Measurements from ENCODE around the gene MAN1A2.

MAN1A2 gene

GRCh38 chr1:117577191-117577885 is 210.1 kb downstream of the MAN1A2 start:
- Histone ChIP-seq H2BK12ac (ENCODE audit: low read length) (no peak overlapping the region), H4K91ac (ENCODE audit: low read depth, low read length) (no peak overlapping the region), H3K4me3 (ENCODE audit: low read depth, low read length) (no peak overlapping the region), H4K12ac (ENCODE audit: low read depth, low read length) (no peak overlapping the region), H3K14ac (ENCODE audit: low read length) (no peak overlapping the region), H2AFZ (ENCODE audit: insufficient read depth, low read length, poor library complexity) (no peak overlapping the region), H3K4ac (ENCODE audit: low read depth, low read length) (no peak overlapping the region), H3K9ac (ENCODE audit: low read length) (no peak overlapping the region), H4K8ac (ENCODE audit: low read depth, low read length) (no peak overlapping the region), H3K18ac (ENCODE audit: low read length) (no peak overlapping the region), H3K9me3 (ENCODE audit: insufficient read depth, low read depth, low read length) (peaks cover 2% of the 10 kb centered on the region), H3K23ac (ENCODE audit: low read length) (no peak overlapping the region), H3K36me3 (ENCODE audit: control insufficient read depth in 1 of 2, insufficient read depth in 2 of 2, low read length in 2 of 2) (no peaks in the 10 kb centered on the region), H3K79me2 (ENCODE audit: control insufficient read depth, insufficient read depth, low read length, poor library complexity) (no peaks in the 10 kb centered on the region), H3K79me1 (ENCODE audit: low read length) (no peaks in the 10 kb centered on the region), H3K27ac (ENCODE audit: low read depth, low read length) (no peak overlapping the region), H2AK5ac (ENCODE audit: low read length) (no peak overlapping the region), H3K4me2 (ENCODE audit: low read length) (no peak overlapping the region), H2BK5ac (ENCODE audit: low read depth, low read length, poor library complexity) (no peak overlapping the region), H3K27me3 (ENCODE audit: insufficient read depth, low read length) (no peaks in the 10 kb centered on the region), H2BK120ac (ENCODE audit: insufficient read depth, low read length, poor library complexity) (no peak overlapping the region), H3K4me1 (ENCODE audit: control insufficient read depth in 1 of 2, insufficient read depth in 2 of 2, low read length in 2 of 2) (no peaks in the 10 kb centered on the region)
- no CpG with 5 or more reads among the region's 2 CpGs for WGBS (ENCODE audit: extremely low coverage, insufficient coverage, insufficient read length)
- DNase-seq: no peak

- Histone ChIP-seq H3K79me2 (ENCODE audit: control insufficient read depth, insufficient read depth, low read length, poor library complexity) (no peaks in the 10 kb centered on the region), H2AFZ (ENCODE audit: insufficient read depth, low read length, poor library complexity) (no peak overlapping the region), H2BK120ac (ENCODE audit: insufficient read depth, low read length, poor library complexity) (no peak overlapping the region), H3K79me1 (ENCODE audit: low read length) (no peaks in the 10 kb centered on the region), H3K14ac (ENCODE audit: low read length) (no peak overlapping the region), H3K18ac (ENCODE audit: low read length) (no peak overlapping the region), H3K4me2 (ENCODE audit: low read length) (no peak overlapping the region), H2BK5ac (ENCODE audit: low read depth, low read length, poor library complexity) (no peak overlapping the region), H3K9me3 (ENCODE audit: insufficient read depth, low read depth, low read length) (peaks cover 2% of the 10 kb centered on the region), H2AK5ac (ENCODE audit: low read length) (no peak overlapping the region), H2BK12ac (ENCODE audit: low read length) (no peak overlapping the region), H4K8ac (ENCODE audit: low read depth, low read length) (no peak overlapping the region), H3K4me1 (ENCODE audit: control insufficient read depth in 1 of 2, insufficient read depth in 2 of 2, low read length in 2 of 2) (no peaks in the 10 kb centered on the region), H3K4ac (ENCODE audit: low read depth, low read length) (no peak overlapping the region), H3K9ac (ENCODE audit: low read length) (no peak overlapping the region), H4K91ac (ENCODE audit: low read depth, low read length) (no peak overlapping the region), H3K23ac (ENCODE audit: low read length) (no peak overlapping the region), H3K27ac (ENCODE audit: low read depth, low read length) (no peak overlapping the region), H3K36me3 (ENCODE audit: control insufficient read depth in 1 of 2, insufficient read depth in 2 of 2, low read length in 2 of 2) (no peaks in the 10 kb centered on the region), H3K4me3 (ENCODE audit: low read depth, low read length) (no peak overlapping the region), H3K27me3 (ENCODE audit: insufficient read depth, low read length) (no peaks in the 10 kb centered on the region), H4K12ac (ENCODE audit: low read depth, low read length) (no peak overlapping the region)
- DNase-seq: no peak
- 100% methylated on average over 1 of the region's 4 CpGs for WGBS (ENCODE audit: extremely low coverage, insufficient coverage, insufficient read length)
These were observed 211.2 kb downstream of the MAN1A2 start for GRCh38 chr1:117578466-117578865.
